OCI-LY1 (cell line): ENCODE results near the gene STEAP1B.

ENCODE experiments used
- H2AFZ ChIP-seq: fragments of 200-600 bp; sonication (generic), shearing (Covaris generic); 2 replicates; pipeline ENCODE4 v1.6.0; 2014; ENCODE audit warnings: antibody characterized with exemption, mild to moderate bottlenecking, low read length
- H3F3A ChIP-seq: fragments of 200-600 bp; sonication (generic), shearing (Covaris generic); 2 replicates; pipeline ENCODE4 v1.6.0; 2014; ENCODE audit warnings: mild to moderate bottlenecking, antibody characterized with exemption, low read length, moderate library complexity; ENCODE audit not compliant: insufficient read depth
- H3K27ac ChIP-seq: fragments of 200-600 bp; sonication (generic); 2 replicates; pipeline ENCODE4 v1.5.1; 2014; ENCODE audit warnings: low read length, mixed run types, mild to moderate bottlenecking, low read depth; ENCODE audit not compliant: poor library complexity, severe bottlenecking
- H3K27me3 ChIP-seq: fragments of 200-600 bp; sonication (generic); 2 replicates; pipeline ENCODE4 v1.6.0; 2014; ENCODE audit warnings: antibody characterized with exemption, mild to moderate bottlenecking, low read length, moderate library complexity; ENCODE audit not compliant: insufficient read depth
- H3K36me3 ChIP-seq: fragments of 200-600 bp; sonication (generic); 2 replicates; pipeline ENCODE4 v1.6.1; 2014; ENCODE audit warnings: mild to moderate bottlenecking, antibody characterized with exemption, low read length, moderate library complexity, mixed read lengths; ENCODE audit not compliant: insufficient read depth
- H3K4me1 ChIP-seq: fragments of 200-600 bp; sonication (generic); 2 replicates; pipeline ENCODE4 v1.5.1; 2014; ENCODE audit warnings: mild to moderate bottlenecking, low read length, moderate library complexity; ENCODE audit not compliant: insufficient read depth, severe bottlenecking
- H3K4me2 ChIP-seq: fragments of 200-600 bp; sonication (generic), shearing (Covaris generic); 2 replicates; pipeline ENCODE4 v1.6.1; 2014; ENCODE audit warnings: low read length
- H3K4me3 ChIP-seq: fragments of 200-600 bp; sonication (generic); 2 replicates; pipeline ENCODE4 v1.5.1; 2014; ENCODE audit warnings: low read length, low read depth, mild to moderate bottlenecking, mixed read lengths; ENCODE audit not compliant: poor library complexity, severe bottlenecking
- H3K79me2 ChIP-seq: fragments of 200-600 bp; shearing (Covaris generic); 2 replicates; pipeline ENCODE4 v1.6.1; 2016; ENCODE audit warnings: mixed run types, low read length, mixed read lengths; ENCODE audit not compliant: insufficient read depth
- H3K9ac ChIP-seq: fragments of 200-600 bp; sonication (generic), shearing (Covaris generic); 2 replicates; pipeline ENCODE4 v1.6.1; 2014; ENCODE audit warnings: mild to moderate bottlenecking, low read length, mixed read lengths
- H3K9me2 ChIP-seq: fragments of 200-600 bp; sonication (generic), shearing (Covaris generic); 2 replicates; pipeline ENCODE4 v1.6.1; 2014; ENCODE audit warnings: low read depth, mild to moderate bottlenecking, low read length, mixed read lengths
- H3K9me3 ChIP-seq: fragments of 200-600 bp; shearing (Covaris generic); 2 replicates; pipeline ENCODE4 v1.6.1; 2014; ENCODE audit warnings: low read length, mixed read lengths
- H4K20me1 ChIP-seq: fragments of 200-600 bp; sonication (generic), shearing (Covaris generic); 2 replicates; pipeline ENCODE4 v1.6.0; 2016; ENCODE audit warnings: mild to moderate bottlenecking, low read length; ENCODE audit not compliant: insufficient read depth
- EZH2 ChIP-seq: fragments of 200-600 bp; sonication (generic), shearing (Covaris generic); IDR thresholded peaks from 2 replicates; pipeline ENCODE4 v1.8.0; 2017; ENCODE audit warnings: borderline replicate concordance, mixed run types, mild to moderate bottlenecking, antibody characterized with exemption, low read length, moderate library complexity, mixed read lengths
- TF ChIP-seq, protein P1 (sequence below): fragments of 200-600 bp; sonication (generic), shearing (Covaris generic); IDR thresholded peaks from 2 replicates; pipeline ENCODE4 v1.5.1; 2017; ENCODE audit warnings: mild to moderate bottlenecking, antibody characterized with exemption, low read length, moderate library complexity, mixed read lengths

Gene STEAP1B

DNA sequence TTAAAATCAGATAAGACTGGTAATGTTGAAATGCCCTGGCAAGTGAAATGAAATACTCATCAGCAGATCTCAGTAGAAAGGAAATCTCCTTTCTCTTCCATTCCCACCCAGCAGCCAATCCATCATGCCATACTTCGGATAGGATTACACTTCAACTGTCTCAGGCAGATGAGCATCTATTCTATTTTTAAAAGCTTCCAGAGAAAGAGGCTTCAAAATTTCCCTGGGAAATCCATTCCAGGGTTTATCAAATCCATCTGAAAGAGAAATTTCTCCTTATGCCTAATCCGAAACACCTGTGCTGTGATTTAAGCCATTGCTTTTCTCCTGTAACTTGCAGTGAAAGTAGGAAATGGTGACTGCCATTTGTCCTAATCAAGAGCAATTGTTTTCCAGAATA is 82.6 kb downstream of the STEAP1B start:
- H4K20me1 ChIP-seq: no peaks in the 10 kb centered on the region
- H3K9me2 ChIP-seq: no peaks in the 10 kb centered on the region
- no peak overlapping the region for H3K27ac ChIP-seq
- no peaks in the 10 kb centered on the region for H3F3A ChIP-seq
- peaks cover 14% of the 10 kb centered on the region for H3K4me1 ChIP-seq
- H3K27me3 ChIP-seq: no peaks in the 10 kb centered on the region
- H3K36me3 ChIP-seq: no peaks in the 10 kb centered on the region
- H3K9ac ChIP-seq: no peak overlapping the region
- no peak overlapping the region for H3K4me2 ChIP-seq
- no peak for TF ChIP-seq EZH2
- TF ChIP-seq, protein P1, sequence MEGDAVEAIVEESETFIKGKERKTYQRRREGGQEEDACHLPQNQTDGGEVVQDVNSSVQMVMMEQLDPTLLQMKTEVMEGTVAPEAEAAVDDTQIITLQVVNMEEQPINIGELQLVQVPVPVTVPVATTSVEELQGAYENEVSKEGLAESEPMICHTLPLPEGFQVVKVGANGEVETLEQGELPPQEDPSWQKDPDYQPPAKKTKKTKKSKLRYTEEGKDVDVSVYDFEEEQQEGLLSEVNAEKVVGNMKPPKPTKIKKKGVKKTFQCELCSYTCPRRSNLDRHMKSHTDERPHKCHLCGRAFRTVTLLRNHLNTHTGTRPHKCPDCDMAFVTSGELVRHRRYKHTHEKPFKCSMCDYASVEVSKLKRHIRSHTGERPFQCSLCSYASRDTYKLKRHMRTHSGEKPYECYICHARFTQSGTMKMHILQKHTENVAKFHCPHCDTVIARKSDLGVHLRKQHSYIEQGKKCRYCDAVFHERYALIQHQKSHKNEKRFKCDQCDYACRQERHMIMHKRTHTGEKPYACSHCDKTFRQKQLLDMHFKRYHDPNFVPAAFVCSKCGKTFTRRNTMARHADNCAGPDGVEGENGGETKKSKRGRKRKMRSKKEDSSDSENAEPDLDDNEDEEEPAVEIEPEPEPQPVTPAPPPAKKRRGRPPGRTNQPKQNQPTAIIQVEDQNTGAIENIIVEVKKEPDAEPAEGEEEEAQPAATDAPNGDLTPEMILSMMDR: no peak
- H3K4me3 ChIP-seq: no peak overlapping the region
- H3K79me2 ChIP-seq: no peaks in the 10 kb centered on the region
- H3K9me3 ChIP-seq: no peaks in the 10 kb centered on the region
- H2AFZ ChIP-seq: no peak overlapping the region

DNA sequence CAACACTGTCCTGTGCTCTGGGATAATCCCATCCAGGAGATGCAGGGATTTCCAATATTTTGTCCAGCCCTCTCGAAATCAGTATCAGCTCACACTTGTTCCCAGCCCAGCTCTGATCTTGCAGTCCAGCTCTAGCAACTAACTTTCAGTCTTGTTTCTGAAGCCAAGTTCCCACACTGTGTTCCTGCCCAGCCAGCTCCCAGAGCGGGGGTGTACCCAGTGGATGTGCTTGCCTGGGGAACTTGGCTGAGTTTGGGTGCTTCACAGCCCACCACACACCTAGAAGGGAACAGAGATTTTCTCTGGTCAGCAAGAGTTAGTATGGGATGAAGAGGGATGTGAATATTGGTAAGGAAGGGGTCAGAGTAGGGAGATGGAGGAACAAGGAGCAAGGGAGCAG is 85.6 kb downstream of the STEAP1B start:
- Histone ChIP-seq H3K36me3 (no peaks in the 10 kb centered on the region), H3K9ac (no peak overlapping the region), H3F3A (no peaks in the 10 kb centered on the region), H3K9me2 (no peaks in the 10 kb centered on the region), H3K27ac (no peak overlapping the region), H3K4me1 (no peaks in the 10 kb centered on the region), H4K20me1 (no peaks in the 10 kb centered on the region), H3K9me3 (no peaks in the 10 kb centered on the region), H3K27me3 (no peaks in the 10 kb centered on the region), H3K79me2 (no peaks in the 10 kb centered on the region), H3K4me2 (no peak overlapping the region), H3K4me3 (no peak overlapping the region), H2AFZ (no peak overlapping the region)
- TF ChIP-seq, protein P1: no peak
- TF ChIP-seq EZH2: no peak

DNA sequence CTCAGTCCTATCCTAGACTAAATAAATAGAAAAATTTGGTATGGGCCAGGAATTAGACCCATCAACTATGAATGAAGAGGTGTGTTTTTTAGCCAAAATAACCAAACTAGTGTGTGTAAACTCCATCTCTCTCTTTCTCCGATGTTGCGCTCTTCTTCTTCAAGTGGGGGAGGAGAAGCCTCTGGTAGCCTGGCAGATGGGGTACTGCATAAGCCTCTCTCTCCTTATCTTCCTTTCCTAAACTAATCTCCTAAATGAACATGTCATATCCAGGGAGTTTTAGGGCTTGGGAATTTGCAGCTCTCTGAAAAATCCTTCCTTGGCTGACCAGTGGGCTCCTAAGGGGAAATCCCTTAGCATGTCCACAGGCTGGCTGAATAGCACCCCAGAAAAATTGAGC is 86.8 kb downstream of the STEAP1B start:
- no peak overlapping the region for H2AFZ ChIP-seq
- no peaks in the 10 kb centered on the region for H3F3A ChIP-seq
- no peaks in the 10 kb centered on the region for H3K79me2 ChIP-seq
- no peaks in the 10 kb centered on the region for H3K4me1 ChIP-seq
- H3K36me3 ChIP-seq: no peaks in the 10 kb centered on the region
- H4K20me1 ChIP-seq: no peaks in the 10 kb centered on the region
- no peaks in the 10 kb centered on the region for H3K9me3 ChIP-seq
- no peak overlapping the region for H3K4me2 ChIP-seq
- no peak overlapping the region for H3K27ac ChIP-seq
- H3K4me3 ChIP-seq: no peak overlapping the region
- H3K9me2 ChIP-seq: no peaks in the 10 kb centered on the region
- no peak overlapping the region for H3K9ac ChIP-seq
- no peaks in the 10 kb centered on the region for H3K27me3 ChIP-seq
- no peak for TF ChIP-seq EZH2

DNA sequence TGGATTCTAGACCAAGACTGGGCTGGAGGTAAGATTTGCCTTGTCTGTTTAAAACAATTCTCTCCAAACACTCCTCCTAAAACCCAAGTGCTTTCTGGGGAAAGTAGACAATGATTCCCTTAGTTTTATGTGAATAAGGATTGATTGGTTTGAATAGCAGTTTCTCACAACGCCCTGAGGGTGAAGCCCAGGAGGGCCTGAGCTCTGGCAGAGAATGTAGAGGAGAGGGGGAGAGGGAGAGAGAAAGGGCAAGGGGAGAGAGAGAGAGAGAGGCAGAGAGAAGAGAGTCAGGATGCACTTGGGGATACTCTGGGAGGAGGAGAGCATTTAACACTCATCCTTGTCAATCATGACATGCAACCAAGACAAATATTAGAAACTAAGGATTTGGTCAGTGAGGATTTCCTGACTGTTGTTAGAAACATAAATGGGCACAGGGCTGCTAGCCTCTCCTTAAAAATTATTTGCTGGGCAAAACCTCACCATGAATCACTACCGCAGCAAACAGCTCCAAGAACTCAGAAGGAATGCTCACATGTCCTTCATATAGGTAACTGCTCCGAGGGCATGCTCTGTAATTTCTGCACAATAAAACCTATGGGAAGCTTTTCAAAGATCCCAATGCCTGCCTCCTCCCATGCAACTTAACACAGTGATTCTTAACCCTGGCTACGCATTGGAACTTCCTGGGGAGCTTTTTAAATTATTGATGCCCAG is 87.9 kb downstream of the STEAP1B start:
- TF ChIP-seq EZH2: no peak
- TF ChIP-seq, protein P1: no peak
- H3K4me2 ChIP-seq: no peak overlapping the region

More for the DNA sequence above, 87.9 kb downstream of the STEAP1B start:
- Histone ChIP-seq H3K79me2 (no peaks in the 10 kb centered on the region), H3K9me2 (no peaks in the 10 kb centered on the region), H3K27ac (no peak overlapping the region), H3K9ac (no peak overlapping the region), H3K4me1 (no peaks in the 10 kb centered on the region), H2AFZ (no peak overlapping the region), H3K36me3 (no peaks in the 10 kb centered on the region), H3K9me3 (no peaks in the 10 kb centered on the region), H3K27me3 (no peaks in the 10 kb centered on the region), H4K20me1 (no peaks in the 10 kb centered on the region), H3K4me3 (no peak overlapping the region), H3F3A (no peaks in the 10 kb centered on the region)
